H1 (cell line): ENCODE measurements around the gene LCLAT1. TPM values are rescaled to one million over a fixed set of nuclear protein-coding genes. Genes with fewer than 3 reads are reported as not detected.

Experiments used
- BRCA1 ChIP-seq: IDR thresholded peaks from 2 replicates; pipeline ENCODE4 v1.6.1; 2012; ENCODE audit warnings: low read depth, low read length, improper control_type of control experiment
- CHD7 ChIP-seq: fragments of 300-600 bp; sonication (generic); IDR thresholded peaks from 2 replicates; pipeline ENCODE4 v1.7.1; 2012; ENCODE audit warnings: low read length, moderate library complexity, mild to moderate bottlenecking, inconsistent platforms; ENCODE audit not compliant: insufficient replicate concordance
- PHF8 ChIP-seq: fragments of 200-600 bp; sonication (generic); conservative IDR thresholded peaks from 2 replicates; pipeline ENCODE4 v1.7.1; 2012; ENCODE audit warnings: low read depth, mild to moderate bottlenecking, inconsistent platforms, low read length, moderate library complexity
- RFX5 ChIP-seq: IDR thresholded peaks from 2 replicates; pipeline ENCODE4 v1.6.1; 2011; ENCODE audit warnings: low read depth, low read length, improper control_type of control experiment, borderline replicate concordance
- TAF1 ChIP-seq: IDR thresholded peaks from 2 replicates; pipeline ENCODE4 v1.6.1; 2011; ENCODE audit warnings: mild to moderate bottlenecking, low read depth, low read length
- TBP ChIP-seq: IDR thresholded peaks from 2 replicates; pipeline ENCODE4 v1.6.1; 2011; ENCODE audit warnings: low read depth, low read length, improper control_type of control experiment
- ZNF274 ChIP-seq: IDR thresholded peaks from 2 replicates; pipeline ENCODE4 v1.7.0; 2012; ENCODE audit warnings: low read length, borderline replicate concordance; ENCODE audit errors: extremely low read depth
- polyA plus RNA-seq, 7 experiments: library from polyadenylated mRNA; depleted of rRNA in 3 of 7; stranded (reverse) in 5 of 7; unstranded in 2 of 7; fragments of >200 nt in 5 of 7; fragments of 200-250 nt in 2 of 7; gene quantifications; 1 replicate in 5 of 7; 2 replicates in 1 of 7; 4 replicates in 1 of 7; pipeline versions ENCODE4 v1.2.1 to v1.2.3, GENCODE V29; 2011 to 2013; ENCODE audit warnings: missing spikeins in 2 of 7, mixed read lengths in 2 of 7
- total RNA-seq: library from RNA; stranded (reverse); fragmentation: NEBNext Ultra II Directional; extraction: Animal tissue kit (Norgen Biotek cat#: 25700); gene quantifications from 2 replicates; pipeline ENCODE4 v1.2.1, GENCODE V29; 2021
- TF ChIP-seq, protein P1 (sequence below): IDR thresholded peaks from 2 replicates; pipeline ENCODE4 v1.6.1; 2011; ENCODE audit warnings: low read depth, mild to moderate bottlenecking, low read length; ENCODE audit not compliant: insufficient read depth

Gene LCLAT1
- total and polyA plus RNA-seq, 2 of the 8 experiments (the other 6 are each of a cell fraction or from before 2014, with no cell fraction given) = 7.6 to 22.0 TPM

- TF ChIP-seq CHD7 (no peak), PHF8 (peak; percentile 72), ZNF274 (no peak), BRCA1 (no peak), TBP (peak; percentile 67), TAF1 (peak; percentile 50), RFX5 (no peak)
- TF ChIP-seq, protein P1, sequence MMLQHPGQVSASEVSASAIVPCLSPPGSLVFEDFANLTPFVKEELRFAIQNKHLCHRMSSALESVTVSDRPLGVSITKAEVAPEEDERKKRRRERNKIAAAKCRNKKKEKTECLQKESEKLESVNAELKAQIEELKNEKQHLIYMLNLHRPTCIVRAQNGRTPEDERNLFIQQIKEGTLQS = peak; percentile 32; the same call in 1 of the 2 replicates
These were observed at the start of gene LCLAT1 (continued) for GRCh38 chr2:30447149-30448045.
